A549 (cell line): Measurements from ENCODE around the gene F12. TPM values are rescaled to one million over a fixed set of nuclear protein-coding genes. Genes with fewer than 3 reads are reported as not detected.
"Not testable (repeated sequence)": the region's sequence is repeated elsewhere in the genome, so short reads cannot be mapped to it uniquely, and the experiment has no call there.

ENCODE experiments used
- ATAC-seq, 2 experiments: fragments of 200-7000 bp in 1 of 2; fragments of >200 bp in 1 of 2; cut with Nextera tagmentation in 1 of 2; cut with Tn5 transposase in 1 of 2; 3 replicates each; pipeline versions ENCODE4 v1.8.0 to v1.9.1; 2018 to 2020; ENCODE audit warnings: mild to moderate bottlenecking in 1 of 2, moderate library complexity in 1 of 2
- CTCF ChIA-PET: fragments of 300-600 bp; sonication (Branson Sonifier 250); formaldehyde crosslinking; extraction: SDS; loops from one replicate; lab custom pipeline; 2021; ENCODE audit warnings: antibody characterized with exemption, inconsistent platforms; lab: Yijun Ruan, JAX
- POLR2A ChIA-PET: fragments of 350-600 bp; formaldehyde crosslinking; extraction: SDS; loops from one replicate; lab custom pipeline; 2021; ENCODE audit warnings: antibody characterized with exemption, inconsistent platforms; lab: Yijun Ruan, JAX
- DNase-seq, 2 experiments: peaks; one replicate each; pipeline versions ENCODE4 v3.0.0 to v3.0.0-alpha.2; 2011 to 2016; ENCODE audit warnings: low read depth in 1 of 2, low spot score in 1 of 2
- FAIRE-seq: peaks from 2 replicates; lab custom pipeline; 2011; peaks lifted over from hg19 to GRCh38; lab: Jason Lieb, UNC
- H3K27ac ChIP-seq, 2 experiments: fragments of >200 bp; sonication (Bioruptor Twin); formaldehyde crosslinking; 3 replicates each; pipeline ENCODE4 v1.5.1; 2016 to 2017
- H3K4me1 ChIP-seq: fragments of >200 bp; sonication (Bioruptor Twin); formaldehyde crosslinking; 3 replicates; pipeline ENCODE4 v1.6.1; 2016
- H3K4me2 ChIP-seq: fragments of >200 bp; sonication (Bioruptor Twin); formaldehyde crosslinking; 3 replicates; pipeline ENCODE4 v1.6.1; 2016
- H3K4me3 ChIP-seq: fragments of >200 bp; sonication (Bioruptor Twin); formaldehyde crosslinking; 3 replicates; pipeline ENCODE4 v1.5.1; 2016
- H3K9me3 ChIP-seq: fragments of >200 bp; sonication (Bioruptor Twin); formaldehyde crosslinking; 3 replicates; pipeline ENCODE4 v1.6.1; 2016
- BCL3 ChIP-seq: fragments of >200 bp; sonication (Bioruptor Twin); formaldehyde crosslinking; IDR thresholded peaks from 3 replicates; pipeline ENCODE4 v1.6.1; 2016
- CBX2 ChIP-seq: fragments of 200-600 bp; sonication (generic); IDR thresholded peaks from 2 replicates; pipeline ENCODE4 v1.6.1; 2016; ENCODE audit warnings: low read depth, mild to moderate bottlenecking, borderline replicate concordance
- CEBPB ChIP-seq, 2 experiments: fragments of >200 bp in 1 of 2; sonication (Bioruptor Twin) in 1 of 2; formaldehyde crosslinking in 1 of 2; IDR thresholded peaks; 2 replicates each; pipeline ENCODE4 v1.6.1; 2012 to 2016
- CHD2 ChIP-seq: fragments of 150-350 bp; IDR thresholded peaks from 2 replicates; pipeline ENCODE4 v1.6.1; 2014; ENCODE audit warnings: low read length; ENCODE audit not compliant: partially characterized antibody
- EHF ChIP-seq: fragments of 250-450 bp; sonication (Bioruptor Pico); IDR thresholded peaks from 2 replicates; pipeline ENCODE4 v1.5.0; 2020; ENCODE audit warnings: mild to moderate bottlenecking
- ELK1 ChIP-seq: fragments of 150-350 bp; IDR thresholded peaks from 2 replicates; pipeline ENCODE4 v1.6.1; 2014; ENCODE audit warnings: low read depth, mild to moderate bottlenecking, low read length
- EP300 ChIP-seq, 2 experiments: fragments of >200 bp; sonication (Bioruptor Twin); formaldehyde crosslinking; IDR thresholded peaks; 2 replicates in 1 of 2; 3 replicates in 1 of 2; pipeline ENCODE4 v1.6.1; 2016 to 2017
- ESRRA ChIP-seq: fragments of 150-350 bp; IDR thresholded peaks from 2 replicates; pipeline ENCODE4 v1.6.1; 2014; ENCODE audit warnings: mild to moderate bottlenecking, low read length, borderline replicate concordance
- HOXB13 ChIP-seq: fragments of 250-450 bp; sonication (Bioruptor Pico); IDR thresholded peaks from 2 replicates; pipeline ENCODE4 v1.5.0; 2020; ENCODE audit warnings: low read depth, mild to moderate bottlenecking, moderate library complexity
- JUNB ChIP-seq: fragments of >200 bp; sonication (Bioruptor Twin); formaldehyde crosslinking; IDR thresholded peaks from 2 replicates; pipeline ENCODE4 v1.6.1; 2016
- MAFK ChIP-seq: fragments of 450-650 bp; IDR thresholded peaks from 2 replicates; pipeline ENCODE4 v1.6.1; 2014; ENCODE audit not compliant: partially characterized antibody
- NPAS2 ChIP-seq: fragments of 250-450 bp; sonication (Bioruptor Pico); IDR thresholded peaks from 2 replicates; pipeline ENCODE4 v1.8.0; 2022; ENCODE audit warnings: mild to moderate bottlenecking, moderate library complexity, borderline replicate concordance
- REST ChIP-seq: fragments of 200-600 bp; sonication (generic); IDR thresholded peaks from 2 replicates; pipeline ENCODE4 v1.6.1; 2016; ENCODE audit warnings: antibody characterized with exemption, mild to moderate bottlenecking, moderate library complexity
- SREBF2 ChIP-seq: fragments of 450-650 bp; IDR thresholded peaks from 2 replicates; pipeline ENCODE4 v1.6.1; 2014; ENCODE audit warnings: mild to moderate bottlenecking, moderate library complexity
- ZC3H11A ChIP-seq: fragments of 450-650 bp; IDR thresholded peaks from 2 replicates; pipeline ENCODE4 v1.6.1; 2014; ENCODE audit warnings: antibody characterized with exemption, mild to moderate bottlenecking
- ZNF302 ChIP-seq: fragments of 250-450 bp; sonication (Bioruptor Pico); IDR thresholded peaks from 2 replicates; pipeline ENCODE4 v1.9.0; 2021; ENCODE audit warnings: inconsistent platforms, mild to moderate bottlenecking, moderate library complexity
- WGBS: methylation state at CpG from one replicate; pipeline ENCODE4 v1.1.6; 2017; ENCODE audit errors: missing lambda C conversion rate; 5-methylcytosine and 5-hydroxymethylcytosine counted together
- polyA plus RNA-seq, 4 experiments: library from polyadenylated mRNA; depleted of rRNA in 3 of 4; stranded (reverse); fragments of >200 nt; fragmentation: RNase III in 1 of 4; extraction: RNeasy Plus Mini Kit Qiagen cat#74134 plus additional on column Dnase treatment in 1 of 4; gene quantifications; 2 replicates in 3 of 4; 3 replicates in 1 of 4; pipeline ENCODE4 v1.2.3, GENCODE V29; 2011 to 2017
- TF ChIP-seq, protein P1 (sequence below): IDR thresholded peaks from 2 replicates; pipeline ENCODE4 v1.6.1; 2012

The F12 gene
- polyA plus RNA-seq, 2 of the 4 experiments (the other 2 are of a cell fraction), result 5.3 to 14.3 TPM

DNA sequence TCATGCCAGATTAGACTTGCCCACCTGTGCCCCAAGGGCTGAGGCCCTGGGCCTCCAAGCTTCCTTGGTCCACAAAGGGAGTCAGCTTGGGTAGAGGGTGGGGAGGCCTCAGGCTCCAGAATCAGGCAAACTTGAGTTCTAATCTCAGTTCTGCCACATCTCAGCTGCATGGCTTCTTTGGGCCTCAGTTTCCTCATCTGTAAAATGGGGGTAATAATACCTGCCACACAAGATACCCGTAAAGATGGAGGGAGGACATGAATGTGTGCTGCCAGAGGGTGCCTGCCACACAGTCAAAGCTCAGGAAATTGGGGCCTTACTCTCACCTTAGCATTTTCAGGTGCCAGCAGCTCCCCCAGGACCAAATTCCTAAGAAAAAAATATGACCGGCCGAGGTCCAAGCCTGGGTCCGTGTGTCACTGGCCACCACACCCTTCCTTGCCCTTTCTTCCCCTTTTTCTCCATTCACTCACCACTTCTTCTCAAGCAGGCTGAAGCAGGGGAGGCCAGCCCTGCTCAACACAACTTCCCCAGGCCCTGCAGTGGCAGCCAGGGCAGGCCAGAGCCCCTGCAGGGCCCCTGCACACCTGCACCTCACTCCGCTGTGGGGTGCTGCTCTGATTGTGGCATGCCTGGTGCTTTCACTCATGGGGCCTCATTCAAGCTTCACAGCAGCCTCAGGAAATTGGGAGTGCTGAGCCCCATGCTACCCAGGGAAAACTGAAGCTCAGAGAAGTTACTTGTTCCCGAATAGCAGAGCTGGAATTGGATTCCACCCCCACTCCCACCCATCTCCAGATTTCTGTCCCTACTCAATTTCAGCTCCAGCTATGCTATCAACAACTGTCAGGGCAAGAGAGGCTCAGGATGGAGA lies 47.7 kb downstream of the F12 start:
- DNase-seq, result no peak
- no peak for TF ChIP-seq EP300 (IDR thresholded peaks at IDR 0.05)
- TF ChIP-seq, protein P1, sequence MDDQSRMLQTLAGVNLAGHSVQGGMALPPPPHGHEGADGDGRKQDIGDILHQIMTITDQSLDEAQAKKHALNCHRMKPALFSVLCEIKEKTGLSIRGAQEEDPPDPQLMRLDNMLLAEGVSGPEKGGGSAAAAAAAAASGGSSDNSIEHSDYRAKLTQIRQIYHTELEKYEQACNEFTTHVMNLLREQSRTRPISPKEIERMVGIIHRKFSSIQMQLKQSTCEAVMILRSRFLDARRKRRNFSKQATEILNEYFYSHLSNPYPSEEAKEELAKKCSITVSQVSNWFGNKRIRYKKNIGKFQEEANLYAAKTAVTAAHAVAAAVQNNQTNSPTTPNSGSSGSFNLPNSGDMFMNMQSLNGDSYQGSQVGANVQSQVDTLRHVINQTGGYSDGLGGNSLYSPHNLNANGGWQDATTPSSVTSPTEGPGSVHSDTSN, result no peak
- TF ChIP-seq ZC3H11A, result no peak
- POLR2A ChIA-PET, result interaction anchor here (0.6 to 2.1 kb wide), 3 partner anchors 9 to 65 kb away, joined by 4 to 6 read pairs (median 4); partner anchors contain the start of gene LMAN2
- no peak for FAIRE-seq
- H3K4me3 ChIP-seq, result no peak overlapping the region
- H3K4me1 ChIP-seq, result peaks cover 3% of the 10 kb centered on the region; the same call in 1 of the 3 replicates
- CTCF ChIA-PET, result interaction anchor here (0.5 to 4.8 kb wide), 15 partner anchors 8 to 248 kb away, joined by 3 to 30 read pairs (median 4); partner anchors contain the start of gene LMAN2
- H3K9me3 ChIP-seq, result no peaks in the 10 kb centered on the region
- WGBS, result 82% methylated on average over 5 of the region's 6 CpGs
- no peak overlapping the region for H3K27ac ChIP-seq
- ATAC-seq, result no peak
- H3K4me2 ChIP-seq, result no peak overlapping the region

GRCh38 chr5:177360740-177361139 lies 48.6 kb downstream of the F12 start:
- H3K4me3 ChIP-seq, H3K4me2 ChIP-seq, H3K4me1 ChIP-seq, ATAC-seq, DNase-seq, FAIRE-seq, H3K9me3 ChIP-seq, H3K27ac ChIP-seq: not testable (repeated sequence)
- CTCF ChIA-PET, result interaction anchor here (0.5 to 4.8 kb wide), 14 partner anchors 9 to 247 kb away, joined by 3 to 30 read pairs (median 4); partner anchors contain the start of gene LMAN2
- POLR2A ChIA-PET, result interaction anchor here (1.1 to 2.1 kb wide), 2 partner anchors 9 to 10 kb away, joined by 4 to 6 read pairs; partner anchors contain the start of gene LMAN2
- 89% methylated on average over 7 of the region's 7 CpGs for WGBS

GRCh38 chr5:177359860-177360259 lies 49.5 kb downstream of the F12 start:
- TF ChIP-seq JUNB (no peak), NPAS2 (CRISPR knock-in tag) (no peak), SREBF2 (no peak), MAFK (no peak), ELK1 (no peak), CEBPB (IDR thresholded peaks at IDR 0.05) (no peak), BCL3 (no peak), HOXB13 (CRISPR knock-in tag) (no peak), ZNF302 (no peak), CBX2 (no peak), CHD2 (no peak), ESRRA (no peak), EHF (no peak), REST (no peak)
- no peak for FAIRE-seq
- CTCF ChIA-PET, result interaction anchor here (1.1 to 4.8 kb wide), 4 partner anchors 10 to 44 kb away, joined by 3 to 30 read pairs (median 10); no protein-coding TSS in a partner anchor

More at GRCh38 chr5:177359860-177360259, 49.5 kb downstream of the F12 start:
- WGBS, result 63% methylated on average over 3 of the region's 3 CpGs
- ATAC-seq (no peak), DNase-seq (no peak)
- Histone ChIP-seq H3K4me3 (no peak overlapping the region), H3K27ac (no peak overlapping the region), H3K9me3 (peaks cover 4% of the 10 kb centered on the region; the same call in 1 of the 3 replicates), H3K4me2 (no peak overlapping the region), H3K4me1 (peaks cover 3% of the 10 kb centered on the region; the same call in 1 of the 3 replicates)
- POLR2A ChIA-PET, result no interaction called here
